Measurements from ENCODE around the gene PTPRN2.

PTPRN2 gene

GRCh38 chr7:157694376-157694665 lies 893.3 kb downstream of the PTPRN2 start:
- Histone ChIP-seq H3K4me2 (ENCODE audit: low read length) (no peak overlapping the region), H3K79me2 (ENCODE audit: control insufficient read depth, insufficient read depth, low read length) (no peaks in the 10 kb centered on the region), H3K79me1 (ENCODE audit: low read length) (no peaks in the 10 kb centered on the region), H2BK5ac (ENCODE audit: low read length) (no peak overlapping the region), H2AK5ac (ENCODE audit: low read length) (no peak overlapping the region), H4K8ac (ENCODE audit: low read depth, low read length) (no peak overlapping the region), H3K9ac (ENCODE audit: low read length) (no peak overlapping the region), H3K4me3 (ENCODE audit: low read length) (no peak overlapping the region), H3K23ac (ENCODE audit: low read length) (no peak overlapping the region), H2BK120ac (ENCODE audit: low read depth, low read length) (no peak overlapping the region), H3K56ac (ENCODE audit: low read length) (no peak overlapping the region), H4K5ac (ENCODE audit: low read length) (no peak overlapping the region), H3K18ac (ENCODE audit: low read length) (no peak overlapping the region), H2BK15ac (replicated peaks; ENCODE audit: low read depth) (no peak overlapping the region), H3K4me1 (ENCODE audit: control insufficient read depth, low read depth, low read length) (no peaks in the 10 kb centered on the region), H3K36me3 (ENCODE audit: control insufficient read depth, insufficient read depth, low read length) (no peaks in the 10 kb centered on the region), H3K4ac (ENCODE audit: low read depth, low read length) (no peak overlapping the region), H3K27ac (ENCODE audit: low read depth, low read length) (no peak overlapping the region), H3K27me3 (ENCODE audit: insufficient read depth, low read length, poor library complexity) (peaks cover 44% of the 10 kb centered on the region)
- DNase-seq: no peak
- no CpG with 5 or more reads among the region's 6 CpGs for WGBS (ENCODE audit: extremely low coverage, insufficient coverage, low lambda C conversion rate)

GRCh38 chr7:157693521-157694375 lies 893.9 kb downstream of the PTPRN2 start:
- Histone ChIP-seq H2BK15ac (replicated peaks; ENCODE audit: low read depth) (no peak overlapping the region), H4K5ac (ENCODE audit: low read length) (no peak overlapping the region), H3K36me3 (ENCODE audit: control insufficient read depth, insufficient read depth, low read length) (no peaks in the 10 kb centered on the region), H3K4me3 (ENCODE audit: low read length) (no peak overlapping the region), H2BK5ac (ENCODE audit: low read length) (no peak overlapping the region), H3K27ac (ENCODE audit: low read depth, low read length) (no peak overlapping the region), H4K8ac (ENCODE audit: low read depth, low read length) (no peak overlapping the region), H3K9ac (ENCODE audit: low read length) (no peak overlapping the region), H3K4ac (ENCODE audit: low read depth, low read length) (no peak overlapping the region), H3K4me2 (ENCODE audit: low read length) (peak overlapping the region; percentile 42), H2BK120ac (ENCODE audit: low read depth, low read length) (no peak overlapping the region), H3K18ac (ENCODE audit: low read length) (no peak overlapping the region), H3K79me2 (ENCODE audit: control insufficient read depth, insufficient read depth, low read length) (no peaks in the 10 kb centered on the region), H3K23ac (ENCODE audit: low read length) (no peak overlapping the region), H2AK5ac (ENCODE audit: low read length) (no peak overlapping the region), H3K79me1 (ENCODE audit: low read length) (no peaks in the 10 kb centered on the region), H3K56ac (ENCODE audit: low read length) (no peak overlapping the region), H3K4me1 (ENCODE audit: control insufficient read depth, low read depth, low read length) (no peaks in the 10 kb centered on the region), H3K27me3 (ENCODE audit: insufficient read depth, low read length, poor library complexity) (peaks cover 47% of the 10 kb centered on the region)
- peak; percentile 56 for DNase-seq
- no CpG with 5 or more reads among the region's 64 CpGs for WGBS (ENCODE audit: extremely low coverage, insufficient coverage, low lambda C conversion rate)

- no peaks in the 10 kb centered on the region for H3K4me1 ChIP-seq (ENCODE audit: control insufficient read depth, low read depth, low read length)
- no peak overlapping the region for H4K5ac ChIP-seq (ENCODE audit: low read length)
- H3K4ac ChIP-seq (ENCODE audit: low read depth, low read length): no peak overlapping the region
- peak overlapping the region; percentile 42 for H3K4me2 ChIP-seq (ENCODE audit: low read length)
- H2BK15ac ChIP-seq (replicated peaks; ENCODE audit: low read depth): no peak overlapping the region
- H3K23ac ChIP-seq (ENCODE audit: low read length): no peak overlapping the region
- no peaks in the 10 kb centered on the region for H3K36me3 ChIP-seq (ENCODE audit: control insufficient read depth, insufficient read depth, low read length)
- no peak overlapping the region for H4K8ac ChIP-seq (ENCODE audit: low read depth, low read length)
- H3K27me3 ChIP-seq (ENCODE audit: insufficient read depth, low read length, poor library complexity): peaks cover 52% of the 10 kb centered on the region
- WGBS (ENCODE audit: extremely low coverage, insufficient coverage, low lambda C conversion rate): no CpG with 5 or more reads among the region's 47 CpGs
- no peak overlapping the region for H2BK5ac ChIP-seq (ENCODE audit: low read length)
- H2AK5ac ChIP-seq (ENCODE audit: low read length): no peak overlapping the region
- no peak overlapping the region for H2BK120ac ChIP-seq (ENCODE audit: low read depth, low read length)
- H3K4me3 ChIP-seq (ENCODE audit: low read length): no peak overlapping the region
- peak overlapping the region; percentile 34 for H3K56ac ChIP-seq (ENCODE audit: low read length)
- H3K27ac ChIP-seq (ENCODE audit: low read depth, low read length): no peak overlapping the region
- no peak overlapping the region for H3K18ac ChIP-seq (ENCODE audit: low read length)
- H3K79me1 ChIP-seq (ENCODE audit: low read length): no peaks in the 10 kb centered on the region
- no peaks in the 10 kb centered on the region for H3K79me2 ChIP-seq (ENCODE audit: control insufficient read depth, insufficient read depth, low read length)
- no peak for DNase-seq
- no peak overlapping the region for H3K9ac ChIP-seq (ENCODE audit: low read length)
Observed at GRCh38 chr7:157693071-157693520, 894.5 kb downstream of the PTPRN2 start.

GRCh38 chr7:157692460-157693011 lies 895.1 kb downstream of the PTPRN2 start:
- Histone ChIP-seq H3K56ac (ENCODE audit: low read length) (no peak overlapping the region), H3K23ac (ENCODE audit: low read length) (no peak overlapping the region), H3K18ac (ENCODE audit: low read length) (no peak overlapping the region), H3K79me2 (ENCODE audit: control insufficient read depth, insufficient read depth, low read length) (no peaks in the 10 kb centered on the region), H2BK120ac (ENCODE audit: low read depth, low read length) (no peak overlapping the region), H3K4ac (ENCODE audit: low read depth, low read length) (no peak overlapping the region), H3K4me1 (ENCODE audit: control insufficient read depth, low read depth, low read length) (no peaks in the 10 kb centered on the region), H2BK5ac (ENCODE audit: low read length) (no peak overlapping the region), H4K8ac (ENCODE audit: low read depth, low read length) (no peak overlapping the region), H2BK15ac (replicated peaks; ENCODE audit: low read depth) (no peak overlapping the region), H3K36me3 (ENCODE audit: control insufficient read depth, insufficient read depth, low read length) (no peaks in the 10 kb centered on the region), H2AK5ac (ENCODE audit: low read length) (no peak overlapping the region), H3K79me1 (ENCODE audit: low read length) (no peaks in the 10 kb centered on the region), H3K9ac (ENCODE audit: low read length) (no peak overlapping the region), H4K5ac (ENCODE audit: low read length) (no peak overlapping the region), H3K4me3 (ENCODE audit: low read length) (no peak overlapping the region), H3K4me2 (ENCODE audit: low read length) (no peak overlapping the region), H3K27me3 (ENCODE audit: insufficient read depth, low read length, poor library complexity) (peaks cover 55% of the 10 kb centered on the region), H3K27ac (ENCODE audit: low read depth, low read length) (no peak overlapping the region)
- no peak for DNase-seq
- WGBS (ENCODE audit: extremely low coverage, insufficient coverage, low lambda C conversion rate): no CpG with 5 or more reads among the region's 44 CpGs

- H3K27me3 ChIP-seq (ENCODE audit: insufficient read depth, low read length, poor library complexity): peaks cover 60% of the 10 kb centered on the region
- H3K27ac ChIP-seq (ENCODE audit: low read depth, low read length): no peak overlapping the region
- no peak overlapping the region for H3K18ac ChIP-seq (ENCODE audit: low read length)
- no peak overlapping the region for H3K23ac ChIP-seq (ENCODE audit: low read length)
- no peak overlapping the region for H2BK5ac ChIP-seq (ENCODE audit: low read length)
- no peaks in the 10 kb centered on the region for H3K79me1 ChIP-seq (ENCODE audit: low read length)
- peak overlapping the region; percentile 81 for H3K56ac ChIP-seq (ENCODE audit: low read length)
- H2BK120ac ChIP-seq (ENCODE audit: low read depth, low read length): no peak overlapping the region
- H2BK15ac ChIP-seq (replicated peaks; ENCODE audit: low read depth): no peak overlapping the region
- H3K4me3 ChIP-seq (ENCODE audit: low read length): no peak overlapping the region
- WGBS (ENCODE audit: extremely low coverage, insufficient coverage, low lambda C conversion rate): no CpG with 5 or more reads among the region's 64 CpGs
- H3K4me1 ChIP-seq (ENCODE audit: control insufficient read depth, low read depth, low read length): no peaks in the 10 kb centered on the region
- no peak overlapping the region for H4K8ac ChIP-seq (ENCODE audit: low read depth, low read length)
- H3K79me2 ChIP-seq (ENCODE audit: control insufficient read depth, insufficient read depth, low read length): no peaks in the 10 kb centered on the region
- no peak overlapping the region for H3K4ac ChIP-seq (ENCODE audit: low read depth, low read length)
- no peaks in the 10 kb centered on the region for H3K36me3 ChIP-seq (ENCODE audit: control insufficient read depth, insufficient read depth, low read length)
- H2AK5ac ChIP-seq (ENCODE audit: low read length): no peak overlapping the region
- peak overlapping the region; percentile 54 for H3K9ac ChIP-seq (ENCODE audit: low read length)
- no peak for DNase-seq
- no peak overlapping the region for H4K5ac ChIP-seq (ENCODE audit: low read length)
- peak overlapping the region; percentile 81 for H3K4me2 ChIP-seq (ENCODE audit: low read length)
Observed at GRCh38 chr7:157691586-157692459, 895.8 kb downstream of the PTPRN2 start.
